IMR-90 (cell line): Measurements from ENCODE around the gene LDLRAD4. TPM values are rescaled to one million over a fixed set of nuclear protein-coding genes. Genes with fewer than 3 reads are reported as not detected.

ENCODE experiments used
- ATAC-seq: fragments of 200-7000 bp; cut with Tn5 transposase; 2 replicates; pipeline ENCODE4 v1.9.1; 2020; ENCODE audit warnings: low read depth, mild to moderate bottlenecking, moderate library complexity
- BruUV-seq: library from RNA; stranded (reverse); fragments of 400-500 nt; replicated peaks from 2 replicates; lab custom pipeline; 2021; lab: Mats Ljungman, UMichigan
- CTCF ChIA-PET: fragments of 300-600 bp; formaldehyde crosslinking; extraction: SDS; loops from one replicate; lab custom pipeline; 2021; ENCODE audit warnings: antibody characterized with exemption; lab: Yijun Ruan, JAX
- POLR2A ChIA-PET: fragments of 300-600 bp; sonication (Branson Sonifier 250); formaldehyde crosslinking; loops from one replicate; lab custom pipeline; 2022; ENCODE audit warnings: antibody characterized with exemption; ENCODE audit not compliant: unreplicated experiment; lab: Charles Lee
- DNase-seq: peaks from one replicate; pipeline ENCODE4 v3.0.0; 2013
- H2AFZ ChIP-seq: replicated peaks from 2 replicates; pipeline ENCODE3; 2013; ENCODE audit warnings: low read length, mild to moderate bottlenecking; ENCODE audit not compliant: poor library complexity
- H2AK5ac ChIP-seq: 2 replicates; pipeline ENCODE4 v1.6.1; 2013; ENCODE audit warnings: low read depth, low read length, inconsistent platforms
- H2AK9ac ChIP-seq: replicated peaks from 2 replicates; pipeline ENCODE3; 2013; ENCODE audit warnings: mild to moderate bottlenecking, low read depth, low read length, moderate library complexity; ENCODE audit not compliant: poor library complexity
- H2BK120ac ChIP-seq: 2 replicates; pipeline ENCODE4 v1.6.1; 2013; ENCODE audit warnings: low read depth, low read length, inconsistent platforms
- H2BK15ac ChIP-seq: 3 replicates; pipeline ENCODE4 v1.6.1; 2013; ENCODE audit warnings: low read depth, low read length, inconsistent platforms
- H2BK20ac ChIP-seq: 2 replicates; pipeline ENCODE4 v1.6.1; 2013; ENCODE audit warnings: low read depth, mild to moderate bottlenecking, inconsistent platforms, low read length, moderate library complexity
- H2BK5ac ChIP-seq: 2 replicates; pipeline ENCODE4 v1.6.1; 2013; ENCODE audit warnings: mild to moderate bottlenecking, low read depth, low read length, inconsistent platforms; ENCODE audit not compliant: poor library complexity, severe bottlenecking
- H3K14ac ChIP-seq: replicated peaks from 2 replicates; pipeline ENCODE4 v1.6.1; 2013; ENCODE audit warnings: low read depth, low read length, inconsistent platforms
- H3K18ac ChIP-seq: 2 replicates; pipeline ENCODE4 v1.6.1; 2013; ENCODE audit warnings: low read depth, low read length, control low read depth
- H3K23ac ChIP-seq: 2 replicates; pipeline ENCODE4 v1.6.1; 2013; ENCODE audit warnings: low read depth, low read length, inconsistent platforms
- H3K27ac ChIP-seq: 2 replicates; pipeline ENCODE4 v1.5.1; 2013; ENCODE audit warnings: mild to moderate bottlenecking, control low read depth, low read length; ENCODE audit not compliant: insufficient read depth
- H3K27me3 ChIP-seq: 2 replicates; pipeline ENCODE4 v1.6.1; 2013; ENCODE audit warnings: low read length; ENCODE audit not compliant: control insufficient read depth, insufficient read depth
- H3K36me3 ChIP-seq: 2 replicates; pipeline ENCODE4 v1.6.1; 2013; ENCODE audit warnings: low read length, mixed read lengths; ENCODE audit not compliant: control insufficient read depth, insufficient read depth
- H3K4ac ChIP-seq: 2 replicates; pipeline ENCODE4 v1.6.1; 2013; ENCODE audit warnings: low read depth, low read length, inconsistent platforms
- H3K4me1 ChIP-seq: 2 replicates; pipeline ENCODE4 v1.6.1; 2013; ENCODE audit warnings: low read length, mixed read lengths; ENCODE audit not compliant: control insufficient read depth, insufficient read depth
- H3K4me2 ChIP-seq: 2 replicates; pipeline ENCODE4 v1.6.1; 2013; ENCODE audit warnings: low read depth, mild to moderate bottlenecking, control low read depth, low read length, moderate library complexity
- H3K4me3 ChIP-seq: 2 replicates; pipeline ENCODE4 v1.5.1; 2013; ENCODE audit warnings: low read depth, mild to moderate bottlenecking, control low read depth, low read length, moderate library complexity; ENCODE audit not compliant: insufficient read depth
- H3K56ac ChIP-seq: 2 replicates; pipeline ENCODE4 v1.6.1; 2013; ENCODE audit warnings: low read length, inconsistent platforms; ENCODE audit not compliant: insufficient read depth; ENCODE audit errors: extremely low read depth
- H3K79me1 ChIP-seq, 2 experiments: 2 replicates each; pipeline ENCODE4 v1.6.1; 2013; ENCODE audit warnings: low read length in 2 of 2, inconsistent platforms in 1 of 2, low read depth in 1 of 2
- H3K9ac ChIP-seq: 2 replicates; pipeline ENCODE4 v1.6.1; 2013; ENCODE audit warnings: low read depth, low read length, control low read depth
- H3K9me1 ChIP-seq: 2 replicates; pipeline ENCODE4 v1.6.1; 2013; ENCODE audit warnings: low read length, inconsistent platforms; ENCODE audit not compliant: insufficient read depth
- H3K9me3 ChIP-seq: 2 replicates; pipeline ENCODE4 v1.6.1; 2013; ENCODE audit warnings: low read length; ENCODE audit not compliant: control insufficient read depth, insufficient read depth
- H4K20me1 ChIP-seq: 2 replicates; pipeline ENCODE4 v1.6.1; 2013; ENCODE audit warnings: low read length, inconsistent platforms; ENCODE audit not compliant: insufficient read depth
- H4K5ac ChIP-seq: 2 replicates; pipeline ENCODE4 v1.6.1; 2013; ENCODE audit warnings: mild to moderate bottlenecking, low read depth, low read length, control low read depth
- H4K8ac ChIP-seq, 2 experiments: 2 replicates each; pipeline ENCODE4 v1.6.1; 2013; ENCODE audit warnings: low read depth in 2 of 2, low read length in 2 of 2, control low read depth in 1 of 2, inconsistent platforms in 1 of 2
- H4K91ac ChIP-seq: 2 replicates; pipeline ENCODE4 v1.6.1; 2013; ENCODE audit warnings: low read depth, low read length, inconsistent platforms; ENCODE audit not compliant: insufficient read depth
- MAFK ChIP-seq: IDR thresholded peaks from 2 replicates; pipeline ENCODE4 v1.6.1; 2012; ENCODE audit warnings: low read depth, low read length, improper control_type of control experiment
- WGBS, 2 experiments: methylation state at CpG; one replicate each; pipeline versions ENCODE4 v1.1.5 to v1.1.7; 2013; ENCODE audit warnings: missing lambda C conversion rate in 2 of 2; ENCODE audit not compliant: insufficient read length in 1 of 2; ENCODE audit errors: extremely low coverage in 2 of 2; 5-methylcytosine and 5-hydroxymethylcytosine counted together
- dilution Hi-C: fragments of 300-500 bp; cut with HindIII; formaldehyde crosslinking; loops from one replicate; pipeline ENCODE4 v1.14.3; 2018; ENCODE audit warnings: low sequenced_read_pairs; ENCODE audit not compliant: unreplicated experiment
- in situ Hi-C: fragments of 300-500 bp; cut with MboI; formaldehyde crosslinking; loops from 3 replicates; pipeline ENCODE4 v1.14.3; 2019; ENCODE audit warnings: low sequenced_read_pairs, inconsistent platforms, mixed read lengths
- intact Hi-C: fragments of 100-400 bp; cut with micrococcal nuclease; formaldehyde crosslinking; loops from 2 replicates; pipeline ENCODE4 v1.10.0; 2022
- polyA plus RNA-seq, 3 experiments: library from polyadenylated mRNA; depleted of rRNA; stranded (reverse); fragments of >200 nt; gene quantifications; 2 replicates each; pipeline ENCODE4 v1.2.3, GENCODE V29; 2012; ENCODE audit warnings: low replicate concordance in 1 of 3
- total RNA-seq: library from RNA; depleted of rRNA; stranded (reverse); fragments of >200 nt; gene quantifications from 2 replicates; pipeline ENCODE4 v1.2.3, GENCODE V29; 2012

The LDLRAD4 gene
- total and polyA plus RNA-seq, 2 of the 4 experiments (the other 2 are of a cell fraction): not detected

GRCh38 chr18:13589316-13589715 is 370.8 kb downstream of the LDLRAD4 start:
- no peak overlapping the region for H3K4me2 ChIP-seq
- no peaks in the 10 kb centered on the region for H3K9me3 ChIP-seq
- no peaks in the 10 kb centered on the region for H3K79me1 ChIP-seq
- H4K5ac ChIP-seq: no peak overlapping the region
- ChIA-PET POLR2A (no interaction called here), CTCF (no interaction called here)
- BruUV-seq: no TSS peak
- no peaks in the 10 kb centered on the region for H3K9me1 ChIP-seq
- in situ Hi-C loops (no loop called here), intact Hi-C loops (no loop called here), dilution Hi-C loops (no loop called here)
- H2AFZ ChIP-seq: no peak overlapping the region
- ATAC-seq (no peak), DNase-seq (no peak)
- no peak overlapping the region for H3K4ac ChIP-seq
- no peak overlapping the region for H3K56ac ChIP-seq
- no peak overlapping the region for H2BK15ac ChIP-seq
- no peak overlapping the region for H4K8ac ChIP-seq
- H4K91ac ChIP-seq: no peak overlapping the region
- no peak overlapping the region for H3K14ac ChIP-seq
- H2BK5ac ChIP-seq: no peak overlapping the region
- no peaks in the 10 kb centered on the region for H4K20me1 ChIP-seq
- H3K27me3 ChIP-seq: no peaks in the 10 kb centered on the region
- no peaks in the 10 kb centered on the region for H3K36me3 ChIP-seq
- H3K18ac ChIP-seq: no peak overlapping the region
- no peak overlapping the region for H3K4me3 ChIP-seq
- WGBS, 2 experiments: no CpG with 5 or more reads among the region's 4 CpGs
- no peak overlapping the region for H2BK120ac ChIP-seq
- no peak overlapping the region for H2BK20ac ChIP-seq
- no peak overlapping the region for H3K9ac ChIP-seq
- no peak overlapping the region for H3K27ac ChIP-seq
- no peaks in the 10 kb centered on the region for H3K4me1 ChIP-seq
- no peak overlapping the region for H3K23ac ChIP-seq
- H2AK9ac ChIP-seq: no peak overlapping the region
- TF ChIP-seq MAFK: no peak
- no peak overlapping the region for H2AK5ac ChIP-seq
